ENCODE data around the gene PITPNM1.
A peak's percentile ranks its signal among the peaks of the same experiment; 100 is the strongest.
"Not testable (repeated sequence)": the region's sequence is repeated elsewhere in the genome, so short reads cannot be mapped to it uniquely, and the experiment has no call there.

The PITPNM1 gene

DNA sequence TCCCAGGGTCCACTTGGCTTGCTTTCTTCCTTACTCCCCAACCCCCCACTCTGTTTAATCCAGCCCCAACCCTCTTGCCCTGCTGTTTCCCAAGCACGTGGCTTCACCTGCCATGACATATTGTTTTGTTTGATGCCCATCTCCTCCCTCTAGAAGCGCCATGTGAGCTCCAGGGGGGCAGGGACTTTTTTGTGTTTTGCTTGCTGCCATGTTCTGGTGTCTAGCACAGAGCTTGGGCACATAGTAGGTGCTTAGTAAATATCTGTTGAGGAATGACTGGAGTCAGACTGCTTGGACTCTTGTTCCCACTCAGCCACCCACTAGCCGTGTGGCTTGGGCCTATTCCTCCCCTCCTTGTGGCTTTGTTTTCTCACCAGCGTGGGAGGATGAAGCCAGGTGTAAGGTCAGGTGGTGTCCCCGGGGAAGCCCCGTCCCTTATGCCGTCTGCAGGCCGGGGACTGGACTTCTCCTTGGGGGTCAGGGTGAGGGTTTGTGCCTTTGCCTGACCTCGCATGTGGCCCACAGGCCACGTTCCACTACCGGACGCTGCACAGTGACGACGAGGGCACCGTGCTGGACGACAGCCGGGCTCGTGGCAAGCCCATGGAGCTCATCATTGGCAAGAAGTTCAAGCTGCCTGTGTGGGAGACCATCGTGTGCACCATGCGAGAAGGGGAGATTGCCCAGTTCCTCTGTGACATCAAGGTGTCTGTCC lies 18.5 kb downstream of the PITPNM1 start:
- Histone ChIP-seq H4K8ac (ENCODE audit: low read length) (no peak overlapping the region), H3K23ac (ENCODE audit: low read length in 2 of 2) (no peak overlapping the region), H3K9ac (ENCODE audit: low read length) (no peak overlapping the region), H3K18ac (ENCODE audit: low read depth in 1 of 2, low read length in 2 of 2) (no peak overlapping the region), H3K4me1 (ENCODE audit: control insufficient read depth, insufficient read depth, low read depth, low read length) (peaks cover 29% of the 10 kb centered on the region), H2BK12ac (ENCODE audit: low read length in 2 of 2) (no peak overlapping the region), H3K27me3 (ENCODE audit: control insufficient read depth in 1 of 2, insufficient read depth in 1 of 2, low read length in 2 of 2) (no peaks in the 10 kb centered on the region), H3K4ac (ENCODE audit: low read depth in 1 of 2, low read length in 2 of 2) (no peak overlapping the region), H4K91ac (ENCODE audit: low read length) (no peak overlapping the region), H3K9me3 (ENCODE audit: control insufficient read depth, low read length) (no peaks in the 10 kb centered on the region), H3K14ac (ENCODE audit: low read length in 2 of 2) (no peak overlapping the region), H3K36me3 (ENCODE audit: control insufficient read depth in 1 of 2, insufficient read depth in 2 of 2, low read depth in 1 of 2, low read length in 2 of 2) (peaks cover 28 to 47% of the 10 kb centered on the region in 2 experiments), H3K4me2 (ENCODE audit: low read length, poor library complexity, severe bottlenecking) (no peak overlapping the region), H3K27ac (ENCODE audit: low read length, poor library complexity, severe bottlenecking) (no peak overlapping the region), H2BK120ac (ENCODE audit: low read depth, low read length) (no peak overlapping the region), H3K79me1 (replicated peaks; ENCODE audit: low read length, poor library complexity, severe bottlenecking) (peaks cover 23% of the 10 kb centered on the region), H2AFZ (ENCODE audit: low read depth, low read length) (no peak overlapping the region), H2BK5ac (ENCODE audit: low read depth, low read length, poor library complexity, severe bottlenecking) (no peak overlapping the region), H3K4me3 (ENCODE audit: insufficient read depth in 1 of 2, low read depth in 1 of 2, low read length in 2 of 2) (no peak overlapping the region), H2AK5ac (ENCODE audit: low read length, severe bottlenecking) (no peak overlapping the region), H2BK15ac (ENCODE audit: low read depth, poor library complexity, severe bottlenecking) (no peak overlapping the region)
- DNase-seq, result no peak
- WGBS, result 95% methylated on average over 20 of the region's 20 CpGs

DNA sequence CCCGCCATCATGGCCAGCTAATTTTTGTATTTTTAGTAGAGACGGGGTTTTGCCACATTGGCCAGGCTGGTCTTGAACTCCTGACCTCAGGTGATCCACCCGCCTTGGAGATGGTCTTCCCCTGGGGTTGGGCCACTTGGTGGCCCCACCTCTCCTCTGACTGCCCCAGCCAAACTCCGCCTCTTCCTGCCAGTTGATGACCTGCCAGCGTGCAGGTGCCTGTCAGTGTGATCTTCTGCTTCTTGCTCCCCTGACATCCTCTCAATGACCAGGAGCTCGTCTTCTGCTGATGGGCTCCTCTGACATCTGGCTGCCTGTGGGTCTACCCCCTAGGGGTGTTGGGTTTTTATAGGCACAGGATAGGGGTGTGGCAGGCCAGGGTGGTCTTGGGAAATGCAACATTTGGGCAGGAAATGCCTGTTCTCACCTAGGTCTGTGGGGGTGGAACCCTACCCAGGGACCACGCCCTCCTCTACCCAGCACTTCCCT lies 19.2 kb downstream of the PITPNM1 start:
- H3K27me3 ChIP-seq (ENCODE audit: control insufficient read depth in 1 of 2, insufficient read depth in 1 of 2, low read length in 2 of 2), result not testable (repeated sequence)

DNA sequence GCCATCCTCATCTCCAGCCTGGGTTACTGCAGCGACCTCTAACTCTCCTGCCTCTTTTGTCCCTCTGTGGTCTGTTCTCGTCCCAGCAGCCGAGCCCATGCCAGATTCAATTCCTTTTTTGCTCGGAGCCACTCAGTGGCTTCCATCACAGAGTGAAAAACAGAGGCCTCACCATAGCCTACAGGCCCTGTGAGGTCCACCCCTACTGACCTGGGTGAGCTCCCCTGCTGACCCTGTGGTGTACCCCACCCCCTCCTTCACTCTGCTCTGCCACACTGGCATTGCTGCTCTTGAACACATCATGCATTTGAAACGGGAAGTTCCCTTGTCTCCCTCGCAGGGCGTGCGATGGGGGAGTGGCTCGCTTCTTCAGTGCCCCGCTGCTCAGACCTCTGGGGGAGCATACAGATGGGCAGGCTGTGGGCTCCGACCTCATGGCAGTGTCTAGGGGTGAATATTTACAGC lies 20.3 kb downstream of the PITPNM1 start:
- H3K27me3 ChIP-seq (ENCODE audit: control insufficient read depth in 1 of 2, insufficient read depth in 1 of 2, low read length in 2 of 2), result no peaks in the 10 kb centered on the region
- no peak overlapping the region for H3K23ac ChIP-seq (ENCODE audit: low read length in 2 of 2)
- H4K91ac ChIP-seq (ENCODE audit: low read length), result no peak overlapping the region
- H3K4me3 ChIP-seq (ENCODE audit: insufficient read depth in 1 of 2, low read depth in 1 of 2, low read length in 2 of 2), result no peak overlapping the region
- DNase-seq, result no peak
- no peak overlapping the region for H3K14ac ChIP-seq (ENCODE audit: low read length in 2 of 2)
- H3K4me1 ChIP-seq (ENCODE audit: control insufficient read depth, insufficient read depth, low read depth, low read length), result peaks cover 19% of the 10 kb centered on the region
- no peaks in the 10 kb centered on the region for H3K9me3 ChIP-seq (ENCODE audit: control insufficient read depth, low read length)
- H3K18ac ChIP-seq (ENCODE audit: low read depth in 1 of 2, low read length in 2 of 2), result no peak overlapping the region
- H2BK5ac ChIP-seq (ENCODE audit: low read depth, low read length, poor library complexity, severe bottlenecking), result no peak overlapping the region
- peaks cover 23% of the 10 kb centered on the region for H3K79me1 ChIP-seq (replicated peaks; ENCODE audit: low read length, poor library complexity, severe bottlenecking)
- H3K9ac ChIP-seq (ENCODE audit: low read length), result no peak overlapping the region
- H2BK15ac ChIP-seq (ENCODE audit: low read depth, poor library complexity, severe bottlenecking), result no peak overlapping the region
- no peak overlapping the region for H3K27ac ChIP-seq (ENCODE audit: low read length, poor library complexity, severe bottlenecking)
- H4K8ac ChIP-seq (ENCODE audit: low read length), result no peak overlapping the region
- no peak overlapping the region for H2BK120ac ChIP-seq (ENCODE audit: low read depth, low read length)
- H3K4ac ChIP-seq (ENCODE audit: low read depth in 1 of 2, low read length in 2 of 2), result no peak overlapping the region
- H2BK12ac ChIP-seq (ENCODE audit: low read length in 2 of 2), result no peak overlapping the region
- H2AK5ac ChIP-seq (ENCODE audit: low read length, severe bottlenecking), result no peak overlapping the region
- no peak overlapping the region for H2AFZ ChIP-seq (ENCODE audit: low read depth, low read length)
- WGBS, result 94% methylated on average over 11 of the region's 11 CpGs
- H3K36me3 ChIP-seq (ENCODE audit: control insufficient read depth in 1 of 2, insufficient read depth in 2 of 2, low read depth in 1 of 2, low read length in 2 of 2), result peaks cover 16 to 30% of the 10 kb centered on the region in 2 experiments
- no peak overlapping the region for H3K4me2 ChIP-seq (ENCODE audit: low read length, poor library complexity, severe bottlenecking)

More for the DNA sequence above, 19.2 kb downstream of the PITPNM1 start:
- not testable (repeated sequence) for H4K8ac ChIP-seq (ENCODE audit: low read length); H4K91ac ChIP-seq (ENCODE audit: low read length); H3K18ac ChIP-seq (ENCODE audit: low read depth in 1 of 2, low read length in 2 of 2); DNase-seq; H2BK120ac ChIP-seq (ENCODE audit: low read depth, low read length); H3K9me3 ChIP-seq (ENCODE audit: control insufficient read depth, low read length); H2BK5ac ChIP-seq (ENCODE audit: low read depth, low read length, poor library complexity, severe bottlenecking); H3K27ac ChIP-seq (ENCODE audit: low read length, poor library complexity, severe bottlenecking); H2BK12ac ChIP-seq (ENCODE audit: low read length in 2 of 2); H3K4me3 ChIP-seq (ENCODE audit: insufficient read depth in 1 of 2, low read depth in 1 of 2, low read length in 2 of 2); H3K9ac ChIP-seq (ENCODE audit: low read length); H2BK15ac ChIP-seq (ENCODE audit: low read depth, poor library complexity, severe bottlenecking); H2AFZ ChIP-seq (ENCODE audit: low read depth, low read length); H3K23ac ChIP-seq (ENCODE audit: low read length in 2 of 2); H3K14ac ChIP-seq (ENCODE audit: low read length in 2 of 2); H2AK5ac ChIP-seq (ENCODE audit: low read length, severe bottlenecking); H3K4ac ChIP-seq (ENCODE audit: low read depth in 1 of 2, low read length in 2 of 2); H3K4me2 ChIP-seq (ENCODE audit: low read length, poor library complexity, severe bottlenecking)
- 96% methylated on average over 5 of the region's 7 CpGs for WGBS
- Histone ChIP-seq H3K4me1 (ENCODE audit: control insufficient read depth, insufficient read depth, low read depth, low read length) (peaks cover 29% of the 10 kb centered on the region), H3K36me3 (ENCODE audit: control insufficient read depth in 1 of 2, insufficient read depth in 2 of 2, low read depth in 1 of 2, low read length in 2 of 2) (peaks cover 25 to 40% of the 10 kb centered on the region in 2 experiments), H3K79me1 (replicated peaks; ENCODE audit: low read length, poor library complexity, severe bottlenecking) (peaks cover 23% of the 10 kb centered on the region)

DNA sequence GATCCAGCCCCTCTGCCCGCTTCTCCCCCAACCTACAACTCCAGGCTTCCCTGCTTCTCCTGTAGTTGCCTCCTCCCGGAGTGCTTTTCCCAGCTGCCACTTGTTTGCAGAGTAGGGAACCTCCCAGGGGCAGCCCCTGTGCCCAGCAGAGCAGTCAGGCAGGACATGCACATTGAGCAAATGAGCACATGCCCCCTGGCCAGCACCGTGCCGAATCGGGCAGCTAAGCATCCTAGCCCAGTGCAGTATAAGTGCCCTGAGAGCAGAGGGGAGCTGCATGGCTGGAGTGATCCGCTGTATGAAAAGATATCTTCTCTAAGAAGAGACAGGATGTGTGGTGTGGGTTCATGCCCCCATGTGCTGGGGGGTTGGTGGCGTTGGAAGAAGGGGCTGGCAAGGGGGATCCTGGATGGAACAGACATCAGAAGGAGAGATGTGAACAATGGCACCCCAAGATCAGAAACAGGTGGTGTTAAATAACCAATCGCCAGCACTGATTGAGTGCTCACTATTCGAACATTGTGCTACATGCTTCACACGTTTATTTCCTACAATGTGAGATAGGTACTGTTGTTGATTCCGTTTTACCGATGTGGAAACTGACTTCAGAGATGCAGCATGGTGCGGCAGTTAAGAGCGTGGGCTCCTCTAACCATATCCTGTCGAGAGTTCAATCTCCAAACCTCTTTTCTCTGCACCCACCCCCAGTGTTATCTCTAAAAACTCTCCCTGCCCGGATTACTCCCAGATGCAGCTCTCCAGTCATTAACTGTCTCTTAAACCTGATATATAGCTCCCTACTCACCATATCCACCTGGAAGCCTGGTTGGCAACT lies 21.1 kb downstream of the PITPNM1 start:
- Histone ChIP-seq H2AK5ac (ENCODE audit: low read length, severe bottlenecking) (no peak overlapping the region), H3K4me2 (ENCODE audit: low read length, poor library complexity, severe bottlenecking) (peak overlapping the region; percentile 66), H3K9me3 (ENCODE audit: control insufficient read depth, low read length) (no peaks in the 10 kb centered on the region), H3K23ac (ENCODE audit: low read length in 2 of 2) (peak overlapping the region in 1 of 2 experiments; percentile 23), H3K36me3 (ENCODE audit: control insufficient read depth in 1 of 2, insufficient read depth in 2 of 2, low read depth in 1 of 2, low read length in 2 of 2) (peaks cover 15 to 22% of the 10 kb centered on the region in 2 experiments), H3K4me3 (ENCODE audit: insufficient read depth in 1 of 2, low read depth in 1 of 2, low read length in 2 of 2) (peak overlapping the region in 1 of 2 experiments; percentile 82), H3K27me3 (ENCODE audit: control insufficient read depth in 1 of 2, insufficient read depth in 1 of 2, low read length in 2 of 2) (no peaks in the 10 kb centered on the region), H3K4me1 (ENCODE audit: control insufficient read depth, insufficient read depth, low read depth, low read length) (peaks cover 19% of the 10 kb centered on the region), H3K79me1 (replicated peaks; ENCODE audit: low read length, poor library complexity, severe bottlenecking) (peaks cover 23% of the 10 kb centered on the region), H2AFZ (ENCODE audit: low read depth, low read length) (no peak overlapping the region), H2BK15ac (ENCODE audit: low read depth, poor library complexity, severe bottlenecking) (no peak overlapping the region), H2BK12ac (ENCODE audit: low read length in 2 of 2) (no peak overlapping the region), H3K18ac (ENCODE audit: low read depth in 1 of 2, low read length in 2 of 2) (no peak overlapping the region), H2BK5ac (ENCODE audit: low read depth, low read length, poor library complexity, severe bottlenecking) (no peak overlapping the region), H3K27ac (ENCODE audit: low read length, poor library complexity, severe bottlenecking) (no peak overlapping the region), H3K4ac (ENCODE audit: low read depth in 1 of 2, low read length in 2 of 2) (no peak overlapping the region), H4K91ac (ENCODE audit: low read length) (no peak overlapping the region), H3K9ac (ENCODE audit: low read length) (no peak overlapping the region), H2BK120ac (ENCODE audit: low read depth, low read length) (no peak overlapping the region), H3K14ac (ENCODE audit: low read length in 2 of 2) (no peak overlapping the region), H4K8ac (ENCODE audit: low read length) (no peak overlapping the region)
- DNase-seq, result no peak
- 93% methylated on average over 16 of the region's 16 CpGs for WGBS

Measured in mesenchymal stem cell (in vitro differentiated cells and primary cell).